ENCODE data around the gene SSR3.
"Not testable (repeated sequence)": the region's sequence is repeated elsewhere in the genome, so short reads cannot be mapped to it uniquely, and the experiment has no call there.

The SSR3 gene

GRCh38 chr3:156554842-156555687, at the start of gene SSR3:
TSS of gene SSR3 (minus strand) at chr3:156555117. CDS start at chr3:156555089, 28 bp downstream.
- DNase-seq, result peak; percentile 99

GRCh38 chr3:156604064-156604641, 49.2 kb upstream of the SSR3 start:
- DNase-seq, result no peak

DNA sequence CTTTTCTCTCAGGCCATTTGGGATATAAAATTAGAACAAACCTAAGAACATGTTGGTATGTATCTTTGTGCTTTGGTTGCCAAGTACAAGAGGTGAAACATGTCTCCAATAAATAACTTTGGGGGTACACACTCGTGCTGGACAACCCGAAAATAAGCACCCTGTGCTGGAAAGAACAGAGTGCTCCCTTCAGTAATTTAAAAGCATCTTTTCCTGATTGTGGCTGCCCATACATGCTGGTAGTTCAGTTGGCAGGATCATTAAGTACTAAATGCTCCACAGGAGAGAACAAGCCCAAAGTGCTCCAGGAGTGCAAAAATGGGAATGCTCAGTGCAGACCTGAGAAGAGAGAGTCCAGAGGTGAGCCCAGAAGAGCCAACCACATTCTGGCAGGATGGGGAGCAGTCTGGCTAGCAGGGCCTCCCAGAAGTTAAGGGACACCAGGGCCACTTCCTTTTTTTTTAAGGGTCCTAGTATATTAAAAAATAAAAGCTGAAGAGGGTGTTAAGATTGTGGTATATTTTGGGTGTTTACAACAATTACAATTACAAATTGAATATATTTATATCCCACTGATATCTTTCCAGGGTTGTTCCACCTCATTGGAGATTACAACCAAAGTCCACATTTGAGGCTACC, 48.6 kb upstream of the SSR3 start:
- no peak for DNase-seq

DNA sequence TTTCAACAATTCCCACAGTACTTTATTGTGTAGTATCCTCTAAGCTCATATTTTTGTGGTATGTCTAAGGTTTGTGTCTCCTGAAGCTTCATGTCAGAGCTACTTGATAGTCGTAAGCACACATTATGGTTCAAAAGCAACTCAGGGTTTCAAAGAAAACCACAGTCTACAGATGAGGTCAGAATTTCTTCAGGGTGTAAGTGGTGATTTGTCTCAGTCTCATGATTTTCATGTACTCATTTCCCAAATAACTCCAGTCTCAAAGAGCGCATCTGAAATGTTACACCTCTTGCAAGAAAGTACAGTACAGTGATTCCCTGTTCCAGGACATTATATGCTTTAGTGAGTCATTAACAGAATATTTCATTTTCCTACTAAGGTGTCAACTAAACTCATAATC, 47.5 kb upstream of the SSR3 start:
- DNase-seq, result no peak

GRCh38 chr3:156601497-156601896, 46.6 kb upstream of the SSR3 start:
- DNase-seq, result no peak

DNA sequence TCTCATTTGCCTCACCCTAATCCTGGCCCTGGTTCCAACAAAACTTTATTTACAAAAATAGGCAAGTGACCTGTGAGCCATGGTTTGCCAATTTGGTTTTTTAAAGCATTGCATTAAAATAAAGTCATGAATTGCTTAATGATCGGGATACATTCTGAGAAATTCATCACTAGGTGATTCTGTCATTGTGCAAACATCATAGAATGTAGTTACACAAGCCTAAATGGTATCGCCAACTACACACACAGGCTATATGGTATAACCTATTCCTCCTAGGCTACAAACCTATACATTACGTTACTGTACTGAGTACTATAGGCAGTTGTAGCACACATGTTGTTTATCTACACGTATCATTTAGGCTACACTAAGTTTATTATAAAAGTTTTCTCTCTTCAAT, 45.9 kb upstream of the SSR3 start:
- DNase-seq, result no peak

DNA sequence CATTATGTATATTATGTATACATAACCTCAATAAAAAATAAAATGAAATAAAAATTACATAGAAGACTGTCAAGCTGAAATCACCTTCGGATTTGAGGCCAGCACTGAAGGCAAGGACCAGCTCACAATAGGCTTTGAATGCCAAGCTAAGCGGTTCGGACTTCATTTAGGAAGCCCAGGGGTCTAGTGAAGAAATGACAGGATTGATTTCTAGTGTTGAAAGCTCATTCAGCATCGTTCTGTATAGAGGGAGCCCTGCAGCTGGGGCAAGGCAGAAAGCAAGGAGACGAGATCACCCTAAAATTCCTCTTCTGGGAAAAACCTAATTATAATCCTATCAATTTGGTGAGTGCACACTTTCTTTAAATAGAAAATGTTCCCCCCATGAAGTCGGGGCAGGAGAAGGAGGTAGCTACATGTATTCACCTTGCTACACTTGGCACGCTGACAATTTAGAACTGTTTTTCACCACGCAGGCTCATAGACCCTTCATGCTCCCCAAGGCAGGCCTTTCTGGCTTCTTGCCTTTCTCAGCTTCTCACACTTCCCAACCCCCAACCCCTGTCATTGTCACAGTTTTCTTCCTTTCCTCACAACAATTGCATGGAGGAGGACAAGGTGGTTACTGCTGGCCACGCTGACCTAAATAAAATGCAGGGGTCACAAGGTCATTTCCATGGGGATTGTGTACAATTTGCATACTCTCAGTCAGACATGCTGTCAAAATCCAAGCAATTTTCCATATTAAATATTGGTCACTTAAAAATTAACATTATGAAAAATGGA, 44.4 kb upstream of the SSR3 start:
- DNase-seq, result no peak

DNA sequence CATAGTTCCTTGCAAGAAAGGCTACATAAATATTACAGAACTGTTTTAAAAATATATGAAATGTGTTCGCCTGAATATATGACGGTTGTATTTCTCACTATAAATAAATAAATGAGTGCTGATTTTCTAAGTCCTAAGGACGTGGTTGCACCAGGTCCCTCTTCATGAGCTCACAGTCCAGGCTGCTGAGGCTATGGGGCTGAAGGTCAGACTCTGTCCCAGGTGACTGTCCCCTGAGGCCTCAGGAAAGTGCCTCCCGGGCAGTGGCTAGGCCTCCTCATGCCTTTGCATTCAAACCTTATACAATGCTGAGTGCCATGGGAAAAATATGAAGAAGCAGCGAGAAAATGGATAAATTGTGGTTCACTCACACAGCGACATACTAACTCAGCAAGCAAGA, 43.5 kb upstream of the SSR3 start:
- no peak for DNase-seq

- DNase-seq, result no peak
These were observed 39.3 kb upstream of the SSR3 start for GRCh38 chr3:156594219-156594683.

DNA sequence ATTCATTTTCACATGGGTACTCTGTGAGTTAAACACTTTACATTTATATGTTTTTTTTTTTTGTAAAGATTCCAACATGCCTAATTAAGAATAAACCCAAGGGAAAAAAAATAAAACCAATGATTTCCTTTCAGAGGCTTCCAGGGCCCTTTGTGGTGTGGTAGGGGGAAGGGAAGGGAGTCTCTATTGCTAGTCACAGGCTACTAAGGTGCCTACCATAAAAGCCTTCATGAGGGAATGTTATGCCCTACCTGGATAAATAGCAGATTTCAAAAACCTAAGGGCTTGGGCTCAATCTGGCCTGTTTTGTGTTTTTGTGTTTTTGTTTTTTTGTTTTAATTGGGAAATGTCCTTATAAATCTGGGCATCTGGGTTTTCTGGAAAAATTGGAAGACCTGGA, 38.9 kb upstream of the SSR3 start:
- DNase-seq, result no peak

DNA sequence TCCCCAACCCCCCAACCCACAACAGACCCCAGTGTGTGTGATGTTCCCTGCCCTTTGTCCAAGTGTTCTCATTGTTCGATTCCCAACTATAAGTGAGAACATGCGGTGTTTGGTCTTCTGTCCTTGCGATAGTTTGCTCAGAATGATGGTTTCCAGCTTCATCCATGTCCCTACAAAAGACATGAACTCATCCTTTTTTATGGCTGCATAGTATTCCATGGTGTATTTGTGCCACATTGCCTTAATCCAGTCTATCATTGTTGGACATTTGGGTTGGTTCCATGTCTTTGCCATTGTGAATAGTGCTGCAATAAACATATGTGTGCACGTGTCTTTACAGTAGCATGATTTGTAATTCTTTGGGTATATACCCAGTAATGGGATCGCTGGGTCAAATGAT, 34.9 kb upstream of the SSR3 start:
- not testable (repeated sequence) for DNase-seq

- no peak for DNase-seq
These were observed 32.8 kb upstream of the SSR3 start for GRCh38 chr3:156587760-156588069.

- DNase-seq, result no peak
These were observed 32.2 kb upstream of the SSR3 start for GRCh38 chr3:156586905-156587759.

DNA sequence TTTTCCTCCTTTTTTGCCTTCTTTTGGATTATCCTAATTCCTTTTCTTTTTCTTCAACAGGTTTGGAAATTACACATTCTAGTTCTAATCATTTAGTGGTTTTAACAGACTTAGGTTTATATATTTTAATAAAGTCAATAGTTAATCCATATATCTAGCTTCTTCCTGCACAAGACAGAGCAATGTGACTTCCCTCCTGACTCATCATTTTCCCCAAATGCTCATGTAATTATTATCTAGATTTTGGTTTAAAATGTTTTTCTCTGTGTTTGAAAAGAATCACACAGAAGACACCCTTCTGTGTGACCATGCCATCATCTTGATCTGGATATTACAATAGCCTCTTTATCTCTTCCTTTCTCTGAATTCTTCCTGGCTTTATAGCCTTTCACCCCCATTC, 28.6 kb upstream of the SSR3 start:
- no peak for DNase-seq

DNA sequence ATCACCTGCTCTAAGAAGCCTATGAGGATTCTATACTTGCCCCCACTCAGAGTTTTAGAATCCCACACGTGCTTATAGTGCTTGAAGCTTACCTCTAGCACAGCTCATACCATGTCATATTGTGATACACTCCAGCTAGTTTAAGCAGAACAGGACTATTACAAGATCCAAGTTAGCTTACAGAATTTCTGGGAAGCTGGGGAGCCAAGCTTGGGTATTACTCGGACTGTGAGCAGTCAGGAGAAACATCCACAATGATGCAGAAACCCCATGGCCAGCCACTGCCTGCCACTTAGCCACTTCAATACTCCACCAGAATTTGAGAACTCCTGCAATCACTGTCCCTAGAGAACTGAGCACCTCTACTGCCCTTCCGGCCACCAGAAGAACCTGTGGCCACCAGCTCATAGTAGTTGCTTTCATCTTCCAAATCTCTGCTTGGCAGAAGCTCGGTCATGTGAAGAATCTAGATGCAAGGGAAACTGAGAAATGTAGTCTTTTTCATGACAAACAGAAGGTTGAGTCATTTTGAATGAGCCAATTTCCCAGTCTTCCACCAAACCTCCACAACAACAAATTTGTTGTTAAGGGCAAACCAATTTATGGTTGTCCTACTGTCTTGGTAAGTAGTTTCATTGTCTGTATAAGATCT, 27.7 kb upstream of the SSR3 start:
- DNase-seq, result no peak

DNA sequence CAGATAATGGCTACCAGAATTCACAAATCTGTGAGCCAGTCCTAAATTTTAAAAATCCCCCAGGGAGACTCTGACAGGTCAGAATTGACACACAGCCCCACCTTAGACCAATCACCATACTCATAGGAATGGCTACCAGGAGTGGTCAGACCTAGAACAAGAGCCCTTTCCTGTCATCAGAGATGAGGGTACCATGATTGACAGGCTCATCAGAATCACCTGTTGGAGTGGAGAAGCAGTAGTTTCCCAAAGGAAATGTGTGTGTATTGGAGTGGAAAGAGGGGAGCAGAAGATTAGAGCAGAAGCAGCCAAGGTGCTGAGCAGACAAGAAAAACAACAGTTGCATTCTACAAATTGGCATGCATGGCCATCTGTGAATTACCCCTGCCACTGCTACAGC, 27.0 kb upstream of the SSR3 start:
- DNase-seq, result no peak

DNA sequence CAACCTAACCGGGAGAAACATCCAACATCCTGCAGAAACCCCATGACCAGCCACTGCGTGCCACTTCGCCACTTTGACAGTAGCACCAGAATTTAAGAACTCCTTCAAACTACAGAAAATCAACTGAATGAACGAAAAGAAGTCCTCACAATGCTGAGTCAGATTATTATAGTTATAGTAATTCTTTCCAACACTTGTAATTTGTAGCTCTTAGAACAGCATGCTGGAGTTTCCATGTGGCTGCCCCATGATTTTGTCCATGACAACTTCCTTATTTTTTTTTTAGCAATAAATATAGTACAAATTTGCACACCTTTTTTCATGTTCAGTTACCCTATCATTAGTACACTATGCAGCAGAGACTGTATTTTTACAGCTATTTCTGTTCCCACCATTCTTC, 26.1 kb upstream of the SSR3 start:
- DNase-seq, result no peak

DNA sequence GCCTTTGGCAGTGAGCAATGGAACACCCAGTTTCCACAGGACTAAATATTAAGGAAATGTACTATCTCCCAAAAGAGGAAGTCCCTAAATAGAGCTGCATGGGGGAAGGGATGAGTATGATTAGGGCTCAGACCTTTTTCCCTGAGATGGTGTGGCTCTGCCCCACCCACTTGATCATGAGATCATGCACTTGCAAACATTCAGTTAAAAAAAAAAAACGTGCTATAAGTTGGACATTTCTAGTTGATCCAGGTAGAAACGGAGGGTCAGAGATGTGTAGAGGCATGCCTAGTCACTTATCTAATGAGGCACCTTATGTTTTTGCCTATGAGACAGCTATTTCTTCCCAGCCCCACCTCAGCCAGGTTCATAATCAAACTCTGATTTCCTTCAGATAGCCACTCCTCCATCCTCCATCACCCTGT, 24.5 kb upstream of the SSR3 start:
- DNase-seq, result no peak

DNA sequence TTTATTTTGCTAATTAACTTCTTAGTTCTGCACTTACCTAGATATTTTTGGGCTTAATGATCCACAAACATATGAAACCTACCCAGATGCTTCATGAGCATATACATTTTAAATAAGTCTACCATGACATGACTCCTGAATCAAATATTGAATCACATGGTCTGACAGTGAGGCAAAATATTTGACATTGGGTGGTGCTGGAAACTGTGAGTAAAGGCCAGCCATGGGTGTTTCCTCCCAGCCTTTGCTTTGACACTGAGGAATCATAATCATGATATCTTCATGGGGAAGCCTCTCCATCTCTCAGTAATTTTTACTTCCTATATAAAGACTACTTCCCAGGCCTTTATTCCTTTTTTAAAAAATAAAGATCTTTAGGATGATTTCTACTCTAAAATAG, 22.8 kb upstream of the SSR3 start:
- DNase-seq, result no peak

DNA sequence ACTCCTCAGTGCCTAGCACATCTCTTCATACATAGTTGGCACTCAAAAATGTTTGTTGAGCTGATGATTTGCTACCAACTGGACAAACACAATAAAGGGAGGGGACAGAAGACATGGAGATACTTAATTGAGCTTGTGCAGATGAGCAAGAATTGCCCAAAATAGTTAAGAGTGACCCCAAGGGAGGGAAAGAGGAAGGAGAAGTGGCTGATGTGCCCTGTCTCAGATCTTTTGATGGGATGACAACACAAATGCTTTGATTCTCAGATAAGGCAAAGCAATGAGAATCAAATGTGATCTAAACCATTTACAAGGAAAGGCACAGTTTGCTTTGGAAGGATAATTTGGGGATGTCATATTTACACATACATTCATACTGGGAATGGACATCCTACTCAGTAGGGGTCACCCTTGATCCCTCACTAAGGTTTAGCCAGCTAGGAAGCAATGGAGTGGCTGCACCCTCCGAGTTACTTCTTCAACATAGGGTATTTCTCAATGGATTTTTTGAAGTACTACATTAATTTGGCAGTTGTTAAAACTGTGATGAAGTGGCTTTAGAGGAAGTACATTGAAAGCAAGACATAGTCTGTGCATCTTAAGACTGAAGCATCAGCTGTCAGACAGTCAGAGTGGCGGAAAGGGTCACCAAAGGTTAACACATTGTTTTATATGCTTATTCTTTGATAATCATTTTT, 21.9 kb upstream of the SSR3 start:
- no peak for DNase-seq

DNA sequence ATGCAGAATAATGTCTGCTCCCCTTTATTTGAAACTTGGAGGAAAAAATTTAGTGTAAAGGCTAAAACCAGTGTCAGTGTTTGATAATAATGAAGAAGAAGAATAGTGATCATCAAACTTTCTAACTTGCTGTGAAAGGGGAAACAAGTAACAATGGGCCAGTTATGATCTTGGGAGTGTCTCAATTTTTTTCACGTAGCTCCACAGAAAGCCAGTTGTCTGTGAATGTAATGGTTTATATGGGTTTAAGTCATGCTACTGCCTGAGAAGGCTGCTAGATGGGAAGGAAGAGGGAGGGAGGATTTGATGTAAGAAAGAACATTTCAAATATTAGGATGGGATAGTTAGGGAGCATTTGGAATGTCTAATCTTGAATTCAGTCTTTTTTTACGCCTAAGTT, 21.1 kb upstream of the SSR3 start:
- no peak for DNase-seq

All from CD4-positive, alpha-beta T cell treated with Interleukin-12 subunit alpha and Interleukin-12 subunit beta, for 1 hour (primary cell).